NCI-H526 (cell line): ENCODE results near the gene S100A8.

Experiments
- DNase-seq, 2 experiments: peaks; one replicate each; lab custom pipeline; 2025; lab: John Stamatoyannopoulos, UW

S100A8 gene

GRCh38 chr1:153389973-153390879 lies 647 bp downstream of the S100A8 start:
- no peak for DNase-seq

GRCh38 chr1:153389401-153389800 lies 1.5 kb downstream of the S100A8 start:
- DNase-seq, result no peak

- no peak for DNase-seq
These were observed 3.1 kb downstream of the S100A8 start for GRCh38 chr1:153387785-153388184.

GRCh38 chr1:153387001-153387400 lies 3.9 kb downstream of the S100A8 start:
- no peak for DNase-seq

- no peak for DNase-seq
These were observed 4.4 kb downstream of the S100A8 start for GRCh38 chr1:153386500-153386901.

GRCh38 chr1:153384958-153385580 lies 5.8 kb downstream of the S100A8 start:
- no peak for DNase-seq

GRCh38 chr1:153380711-153381110 lies 10.2 kb downstream of the S100A8 start:
- no peak for DNase-seq

- DNase-seq, result no peak
These were observed 11.3 kb downstream of the S100A8 start for GRCh38 chr1:153379591-153379990.

- no peak for DNase-seq
These were observed 15.4 kb downstream of the S100A8 start, which contains the start of gene S100A12 for GRCh38 chr1:153375511-153375910. Gene S100A12 (minus strand): TSS chr1:153375621. CDS start chr1:153374592, 1,029 bp downstream.

- DNase-seq, result no peak
These were observed 16.8 kb downstream of the S100A8 start for GRCh38 chr1:153374071-153374470.

- no peak for DNase-seq
These were observed 18.3 kb downstream of the S100A8 start for GRCh38 chr1:153372571-153372970.

- DNase-seq, result no peak
These were observed 19.6 kb downstream of the S100A8 start for GRCh38 chr1:153371231-153371630.

GRCh38 chr1:153370146-153370545 lies 20.7 kb downstream of the S100A8 start:
- no peak for DNase-seq

GRCh38 chr1:153368495-153368894 lies 22.4 kb downstream of the S100A8 start:
- no peak for DNase-seq

GRCh38 chr1:153367090-153367489 lies 23.8 kb downstream of the S100A8 start:
- no peak for DNase-seq

GRCh38 chr1:153366261-153366660 lies 24.6 kb downstream of the S100A8 start:
- DNase-seq, result no peak

- DNase-seq, result no peak
These were observed 25.2 kb downstream of the S100A8 start for GRCh38 chr1:153365696-153366095.

- no peak for DNase-seq
These were observed 25.9 kb downstream of the S100A8 start for GRCh38 chr1:153364766-153365666.

GRCh38 chr1:153364156-153364555 lies 26.7 kb downstream of the S100A8 start:
- DNase-seq, result no peak

GRCh38 chr1:153363641-153364040 lies 27.2 kb downstream of the S100A8 start:
- no peak for DNase-seq

- no peak for DNase-seq
These were observed 28.6 kb downstream of the S100A8 start for GRCh38 chr1:153362187-153362775.
